NCI-H1417 treated with DMSO at 0.1 percent for 48 hours (cell line): ENCODE data around the gene MED31.
"Not testable (repeated sequence)": the region's sequence is repeated elsewhere in the genome, so short reads cannot be mapped to it uniquely, and the experiment has no call there.

Experiments used
- DNase-seq: peaks from one replicate; lab custom pipeline; 2025; lab: John Stamatoyannopoulos, UW

MED31 gene

DNA sequence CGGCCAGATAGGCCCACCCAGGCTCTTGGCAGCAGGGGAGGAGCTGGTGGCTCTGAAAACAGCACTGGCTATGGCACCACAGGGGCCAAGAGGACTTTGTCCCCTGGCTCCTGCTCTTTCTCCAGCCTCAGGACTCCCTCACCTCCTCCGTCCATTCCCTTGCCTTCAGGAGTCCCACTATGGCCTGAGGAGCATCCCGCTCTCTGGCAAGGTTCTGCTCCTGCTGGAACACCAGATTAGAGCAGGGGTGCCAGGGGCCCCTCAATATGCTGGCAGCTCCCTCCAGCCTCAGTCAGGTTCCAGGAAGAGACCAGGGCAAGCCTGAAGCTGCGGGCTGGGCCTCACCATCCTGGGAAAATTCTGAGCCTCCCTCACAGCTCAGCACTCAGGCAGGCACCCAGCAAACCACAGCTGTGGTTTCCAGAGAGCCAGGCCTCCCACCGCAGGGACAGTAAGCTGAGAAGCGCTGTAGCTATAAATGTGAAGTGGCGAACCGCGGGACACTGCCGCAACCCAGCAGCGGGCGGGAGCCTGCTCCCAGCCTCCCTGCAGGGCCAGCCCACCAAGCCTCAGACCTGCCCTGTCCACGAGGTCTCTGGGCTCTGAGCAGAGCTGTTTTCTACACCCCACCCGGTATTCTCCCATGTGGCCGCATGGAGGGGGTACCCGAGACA is 25.9 kb upstream of the MED31 start:
- no peak for DNase-seq

DNA sequence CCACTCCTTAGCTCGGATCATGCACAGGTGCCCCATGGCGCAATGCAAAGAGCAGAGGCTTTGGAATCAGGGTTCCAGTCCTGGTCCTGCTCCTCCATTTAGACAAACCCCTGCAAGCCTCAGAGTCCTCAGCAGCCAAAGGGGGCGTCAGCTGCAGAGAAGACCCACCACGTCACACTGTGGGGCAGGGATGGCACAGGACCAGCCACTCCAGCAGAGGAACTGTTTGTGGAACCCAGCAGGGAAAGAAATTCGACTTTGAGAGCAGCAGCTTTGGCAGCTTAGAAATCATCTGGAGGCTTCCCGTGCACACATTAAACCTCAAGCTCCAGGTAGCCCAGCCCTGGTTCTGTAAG is 25.4 kb upstream of the MED31 start:
- DNase-seq = no peak

DNA sequence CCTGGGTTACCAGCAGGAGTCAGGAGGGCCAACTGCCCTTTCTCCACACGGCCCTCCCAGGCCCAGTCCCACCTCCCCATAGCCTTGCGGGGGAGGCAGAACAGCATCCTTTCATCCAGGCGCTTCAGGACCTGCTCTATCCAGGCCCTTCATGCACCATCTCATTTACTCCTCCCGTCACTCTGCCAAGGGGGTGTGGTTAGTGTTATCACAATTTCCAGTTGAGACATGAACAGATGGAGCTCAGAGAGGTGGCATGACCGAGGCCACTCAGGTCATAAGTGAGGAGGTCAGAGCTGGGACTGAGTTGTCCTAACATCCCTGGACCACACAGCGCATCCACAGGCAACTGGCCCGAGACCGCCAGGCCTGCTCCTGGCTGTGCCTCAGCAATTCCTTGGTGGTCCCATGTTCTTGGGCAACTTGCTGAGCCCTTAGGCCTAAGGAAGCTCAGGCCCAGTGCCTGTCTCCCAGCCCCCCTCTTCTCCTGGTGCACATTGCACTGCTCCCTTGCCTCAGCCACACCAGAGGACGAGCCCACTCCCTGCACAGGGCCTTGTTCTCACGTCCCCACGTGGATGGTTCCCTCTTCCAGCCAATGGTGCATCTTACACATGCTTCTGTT is 23.9 kb upstream of the MED31 start:
- DNase-seq = no peak

DNA sequence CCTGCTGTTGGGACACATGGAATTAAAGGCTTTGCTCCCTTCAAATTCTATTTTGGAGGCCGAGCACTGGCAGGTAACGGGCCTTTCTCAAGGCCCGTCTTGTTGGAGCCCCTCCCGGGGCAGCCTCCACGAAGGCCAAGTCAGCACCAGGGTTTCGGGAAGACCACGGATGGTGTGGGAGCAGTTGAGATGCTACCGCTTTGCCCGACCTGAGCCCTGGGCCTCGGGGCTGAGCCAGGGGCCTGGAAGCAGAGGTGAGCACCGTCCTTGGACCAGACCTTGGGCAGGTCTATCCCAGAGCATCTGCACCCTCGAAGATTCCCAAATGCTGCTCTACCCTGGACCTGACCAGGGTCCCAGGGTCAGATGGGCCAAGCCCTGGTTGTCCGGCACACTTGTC is 23.2 kb upstream of the MED31 start:
- no peak for DNase-seq

DNA sequence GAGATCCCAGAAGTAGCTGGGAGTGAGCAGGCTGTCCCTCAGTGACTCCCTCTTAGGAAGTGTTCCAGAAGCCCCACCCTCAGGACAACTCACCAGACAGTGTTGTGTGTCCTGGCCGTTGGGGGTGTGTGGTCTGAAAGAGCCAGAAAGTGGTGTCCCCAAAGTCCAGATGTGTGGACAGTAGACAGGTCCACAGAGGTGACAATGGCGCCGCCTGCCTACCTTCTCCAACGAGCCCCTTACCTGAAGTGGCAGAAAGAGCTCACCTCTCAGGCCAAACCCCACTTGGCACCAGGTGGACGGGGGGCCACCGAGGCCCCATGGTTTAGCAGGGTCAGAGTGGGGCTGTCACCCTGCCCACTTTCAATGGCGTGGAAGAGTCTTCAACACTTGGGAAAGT is 20.0 kb upstream of the MED31 start:
- DNase-seq = no peak

DNA sequence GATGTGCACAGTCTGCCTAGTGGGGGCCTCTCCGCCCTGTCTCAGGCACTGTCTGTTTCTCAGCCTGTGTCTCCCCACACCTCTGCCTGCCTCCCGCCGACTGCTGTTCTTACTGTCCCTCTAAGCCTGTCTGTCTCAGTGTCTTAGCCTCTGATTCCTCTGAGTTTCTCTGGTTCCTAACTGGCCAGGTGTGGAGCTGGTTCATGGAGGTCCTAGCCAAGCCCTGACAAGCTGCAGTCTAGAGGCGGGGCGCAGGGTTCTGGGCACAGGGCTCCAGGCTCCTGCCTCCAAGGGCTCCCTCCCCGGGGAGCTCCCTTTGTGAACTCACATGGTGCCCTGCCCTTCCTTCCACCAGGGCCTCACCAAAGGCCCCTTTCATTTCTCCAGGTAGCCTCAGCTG is 19.6 kb upstream of the MED31 start:
- DNase-seq = no peak

DNA sequence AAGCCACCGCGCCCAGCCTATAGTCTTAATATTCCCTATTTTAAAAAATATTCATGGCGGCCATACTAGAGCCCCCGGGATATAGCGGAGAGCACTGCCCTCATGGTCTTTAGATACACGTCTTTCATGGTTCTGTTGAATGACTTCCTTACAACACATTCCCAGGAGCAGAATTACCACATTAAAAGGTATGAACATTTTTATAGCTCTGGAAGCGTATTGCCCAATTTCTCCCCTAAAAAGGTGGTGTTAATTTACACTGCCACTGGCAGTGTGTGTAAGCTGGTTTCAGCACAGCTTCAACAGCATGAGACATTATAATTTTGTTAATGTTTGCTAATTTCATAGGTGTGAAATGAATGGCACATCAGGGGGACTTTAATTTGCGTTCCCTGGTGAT is 19.2 kb upstream of the MED31 start:
- DNase-seq = no peak

DNA sequence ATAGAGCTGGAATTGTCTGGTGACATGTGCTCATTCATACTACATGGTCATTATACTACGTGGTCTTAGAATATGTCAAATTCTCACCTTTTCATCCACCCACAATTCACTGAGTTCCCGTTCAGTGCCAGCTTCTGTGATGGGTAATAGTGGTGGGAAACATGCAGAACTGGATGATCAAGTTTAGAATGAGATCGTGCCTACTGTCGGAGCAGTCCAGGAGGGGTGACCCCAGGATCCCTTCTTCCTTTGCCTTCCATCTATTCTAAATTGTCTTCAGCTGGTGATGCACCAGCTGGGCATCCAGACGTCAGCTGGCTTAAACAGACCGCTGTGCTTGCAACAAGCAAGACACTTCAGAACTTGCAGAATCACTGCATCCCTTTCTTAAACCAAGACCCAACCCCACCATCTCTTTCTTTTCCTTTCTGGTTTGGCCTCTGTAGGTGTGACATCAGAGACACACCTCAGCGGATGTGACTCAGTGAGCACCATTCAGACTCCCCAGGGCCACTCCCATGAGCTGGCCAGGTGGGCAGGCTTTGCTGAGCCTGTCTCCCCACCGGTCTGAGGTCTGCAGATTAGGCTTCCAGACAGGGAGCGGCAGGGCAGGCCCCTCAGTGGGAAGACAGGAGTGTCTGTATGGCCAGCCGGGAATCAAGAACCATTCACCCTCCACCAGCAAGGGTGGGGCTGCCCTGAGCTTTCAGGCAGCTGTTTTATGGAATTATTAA is 18.2 kb upstream of the MED31 start:
- no peak for DNase-seq

DNA sequence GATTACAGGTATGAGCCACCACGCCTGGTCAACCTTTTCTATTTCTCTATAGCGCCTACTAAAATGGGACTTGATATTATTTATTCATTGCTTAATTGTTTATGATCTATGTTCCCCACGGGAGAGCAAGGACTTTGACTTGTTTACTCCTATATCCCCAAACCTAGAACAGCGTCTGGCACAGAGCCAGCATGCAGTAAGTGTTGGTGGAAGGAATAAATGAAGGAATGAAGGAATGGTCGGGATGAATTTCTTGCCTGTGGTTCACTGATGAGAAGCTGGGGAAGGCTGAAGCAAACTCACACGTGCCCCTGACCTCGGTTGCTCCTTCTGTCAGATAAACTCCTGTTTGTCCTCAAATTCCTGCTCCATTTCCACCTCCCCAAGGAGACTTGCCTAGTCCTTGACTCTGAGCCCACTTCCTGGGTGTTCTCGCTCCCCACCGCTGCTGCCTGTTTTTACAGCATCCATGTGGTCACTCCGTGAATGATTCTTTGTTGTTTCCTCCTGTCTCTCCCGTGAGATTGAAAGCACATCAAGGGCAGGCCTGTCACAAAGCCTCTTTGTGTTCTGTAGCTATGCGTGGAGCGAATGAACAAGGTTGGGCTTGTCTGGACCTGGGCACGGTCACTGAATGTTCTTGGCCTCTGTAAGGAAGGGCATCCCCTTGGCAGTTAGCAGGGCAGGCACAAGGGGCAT is 17.5 kb upstream of the MED31 start:
- no peak for DNase-seq

DNA sequence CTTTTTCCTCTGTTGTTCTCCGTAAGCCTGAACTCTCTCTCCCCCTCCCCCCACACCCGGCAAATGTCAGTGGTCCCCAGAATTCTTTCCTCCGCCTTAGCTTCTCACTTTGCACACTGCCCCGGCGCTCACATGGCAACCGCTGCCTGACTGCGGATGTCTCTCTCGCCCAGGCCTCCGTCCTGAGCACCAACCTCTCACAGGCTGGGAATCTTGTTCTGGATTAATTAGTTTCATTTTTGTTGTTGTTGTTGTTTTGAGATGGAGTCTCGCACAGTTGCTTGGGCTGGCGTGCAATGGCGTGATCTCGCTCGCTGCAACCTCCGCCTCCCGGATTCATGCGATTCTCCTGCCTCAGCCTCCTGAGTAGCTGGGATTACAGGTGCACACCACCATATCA is 16.8 kb upstream of the MED31 start:
- no peak for DNase-seq

DNA sequence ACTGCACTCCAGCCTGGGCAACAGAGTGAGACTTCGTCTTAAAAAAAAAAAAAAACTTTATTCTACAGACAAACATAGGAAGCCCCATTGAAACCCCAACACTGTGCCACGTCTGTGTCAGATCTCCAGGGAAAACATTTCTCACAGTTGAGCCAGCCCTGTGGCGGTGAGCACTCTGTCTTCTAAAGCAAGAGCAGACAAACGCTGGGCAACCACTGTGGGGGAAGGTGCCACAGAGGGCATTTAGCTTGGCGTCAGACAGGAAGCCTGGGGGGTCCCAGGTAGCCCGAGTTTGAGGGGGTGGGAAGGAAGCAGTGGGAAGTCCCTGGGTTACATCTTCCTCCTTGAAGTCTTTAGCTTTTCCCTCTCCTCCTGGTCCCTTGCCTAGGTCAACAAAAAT is 16.1 kb upstream of the MED31 start:
- DNase-seq = no peak

DNA sequence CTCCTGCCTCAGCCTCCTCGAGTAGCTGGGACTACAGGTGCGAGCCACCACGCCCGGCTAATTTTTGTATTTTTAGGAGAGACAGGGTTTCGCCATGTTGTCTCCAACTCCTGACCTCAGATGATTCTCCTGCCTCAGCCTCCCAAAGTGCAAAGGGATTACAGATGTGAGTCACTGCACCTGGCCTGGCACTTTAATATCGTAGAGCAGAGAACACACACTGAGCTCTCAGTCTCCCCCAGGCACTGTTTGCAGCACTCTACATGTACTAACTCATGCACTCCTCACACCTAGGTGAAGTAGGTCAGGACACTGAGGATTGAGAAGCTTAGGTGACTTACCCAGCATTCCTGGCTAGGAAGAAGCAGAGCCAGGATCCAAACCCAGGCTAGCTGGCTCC is 15.2 kb upstream of the MED31 start:
- no peak for DNase-seq

DNA sequence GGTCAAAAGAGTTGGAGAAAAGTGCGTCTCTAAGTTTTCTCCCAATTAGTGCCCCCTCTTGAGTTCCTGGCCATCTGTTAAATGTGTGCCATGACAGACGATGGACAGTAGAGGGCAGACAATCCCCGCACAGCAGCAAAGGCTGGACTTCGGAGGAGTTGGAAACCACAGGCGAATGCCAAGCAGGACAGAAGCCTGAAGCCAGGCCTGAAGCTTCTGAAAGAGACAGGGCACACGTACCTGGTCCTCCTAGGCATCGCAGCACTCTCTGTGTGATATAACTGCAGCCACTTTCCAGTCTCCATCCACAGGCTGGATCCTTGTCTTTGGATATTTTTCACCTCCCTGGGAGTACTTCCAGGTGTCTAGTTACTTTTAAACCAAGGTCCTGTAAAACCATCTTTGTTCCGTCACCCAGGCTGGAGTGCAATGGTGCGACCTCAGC is 14.7 kb upstream of the MED31 start:
- no peak for DNase-seq

DNA sequence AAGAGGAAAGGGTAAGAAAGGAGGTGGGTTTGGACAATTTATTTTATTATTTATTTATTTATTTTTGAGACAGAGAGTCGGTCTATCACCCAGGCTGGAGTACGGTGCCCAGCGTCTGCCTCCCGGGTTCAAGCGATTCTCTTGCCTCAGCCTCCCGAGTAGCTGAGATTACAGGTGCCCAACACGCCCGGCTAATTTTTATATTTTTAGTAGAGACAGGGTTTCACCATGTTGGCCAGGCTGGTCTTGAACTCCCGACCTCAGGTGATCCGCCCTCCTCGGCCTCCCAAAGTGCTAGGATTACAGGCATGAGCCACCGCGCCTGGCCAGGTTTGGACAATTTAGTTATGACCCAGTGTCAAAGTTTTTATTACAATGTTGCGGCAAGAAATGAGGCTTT is 11.8 kb upstream of the MED31 start:
- not testable (repeated sequence) for DNase-seq

DNA sequence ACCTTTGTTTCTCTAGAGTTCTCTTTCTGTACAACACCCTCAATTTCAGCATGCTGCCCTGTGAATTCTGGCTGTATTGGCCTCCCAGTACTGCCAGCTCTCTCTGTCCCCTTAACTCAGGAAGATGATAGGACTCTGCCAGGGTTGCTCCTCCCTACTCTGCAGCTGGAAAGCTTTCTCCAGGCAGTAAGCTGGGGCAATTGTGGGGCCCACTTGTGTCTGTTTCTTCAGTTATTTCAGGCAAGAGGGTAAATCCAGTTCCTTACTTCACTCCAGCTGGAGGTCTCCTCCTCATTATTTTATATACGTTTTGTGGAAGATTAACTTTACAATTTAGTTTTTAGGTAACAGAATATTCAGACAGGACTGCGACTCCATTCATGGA is 10.1 kb upstream of the MED31 start:
- no peak for DNase-seq

DNA sequence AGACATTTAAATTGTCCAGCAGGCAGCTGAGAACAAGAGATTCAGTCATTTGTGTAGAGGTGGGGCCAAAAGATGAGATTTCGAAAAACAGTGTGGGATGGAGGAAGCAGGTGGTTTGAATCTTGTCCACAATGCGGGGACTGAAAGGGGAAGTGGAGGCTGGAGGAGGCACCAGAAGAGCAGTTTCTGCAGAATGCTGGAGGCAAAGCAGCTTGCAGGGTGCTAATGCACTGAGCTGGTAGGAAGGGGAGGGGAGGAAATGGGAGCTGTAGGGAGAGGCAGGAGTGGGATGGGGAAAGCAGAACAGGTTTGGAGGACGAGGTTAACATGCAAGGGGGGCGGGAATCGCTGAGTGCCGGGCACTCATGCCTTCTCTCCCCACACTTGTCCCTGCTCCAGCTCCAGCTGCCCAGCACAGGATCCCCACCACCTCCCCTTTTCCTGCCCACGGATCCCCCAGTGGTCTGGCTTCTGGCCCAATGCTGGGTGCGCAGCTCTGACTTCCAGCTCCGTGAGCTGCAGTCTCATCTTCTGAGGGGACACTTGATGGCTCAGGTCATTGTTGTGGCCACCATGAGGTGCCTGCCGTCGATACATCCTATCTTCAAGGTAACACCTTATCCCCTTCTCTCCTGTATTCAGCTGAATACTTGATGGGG is 9.5 kb upstream of the MED31 start:
- no peak for DNase-seq

DNA sequence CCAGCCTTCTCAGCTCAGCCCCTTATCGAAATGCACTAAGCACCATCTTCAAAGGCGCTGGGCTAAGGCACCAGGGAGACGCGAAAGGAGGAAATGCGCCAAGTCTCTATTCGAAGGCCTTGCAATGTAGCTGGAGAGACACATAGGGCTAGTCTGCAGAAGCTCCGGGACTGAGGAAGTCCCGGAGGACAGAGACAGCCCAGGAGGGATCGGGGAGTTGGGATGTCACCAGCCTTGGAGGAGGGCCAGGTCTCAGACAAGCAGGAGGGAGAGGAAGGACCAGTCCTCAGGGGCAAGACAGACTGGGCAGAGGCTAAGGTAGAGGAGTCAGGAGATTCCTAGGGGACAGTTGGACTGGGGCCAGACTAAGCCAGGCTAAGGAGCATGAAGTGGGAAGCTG is 8.7 kb upstream of the MED31 start:
- no peak for DNase-seq

DNA sequence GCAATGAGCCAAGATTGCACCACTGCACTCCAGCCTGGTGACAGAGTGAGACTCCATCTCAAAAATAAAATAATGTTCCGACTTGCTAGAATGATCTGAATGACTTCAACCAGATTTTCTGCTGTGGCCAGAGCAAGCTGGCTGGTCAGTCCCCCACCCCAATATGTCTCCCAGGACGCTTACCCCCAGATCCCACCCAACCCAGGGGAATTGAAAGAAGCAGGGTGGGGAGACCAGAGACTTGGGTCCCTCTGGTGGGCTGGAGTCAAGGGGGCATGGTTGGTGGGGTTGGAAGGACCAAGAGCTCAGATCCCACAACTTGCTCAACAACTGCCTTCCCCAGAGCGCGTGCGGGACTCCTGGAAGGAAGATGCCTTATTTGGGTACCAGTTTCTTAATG is 7.0 kb upstream of the MED31 start:
- DNase-seq = not testable (repeated sequence)

DNA sequence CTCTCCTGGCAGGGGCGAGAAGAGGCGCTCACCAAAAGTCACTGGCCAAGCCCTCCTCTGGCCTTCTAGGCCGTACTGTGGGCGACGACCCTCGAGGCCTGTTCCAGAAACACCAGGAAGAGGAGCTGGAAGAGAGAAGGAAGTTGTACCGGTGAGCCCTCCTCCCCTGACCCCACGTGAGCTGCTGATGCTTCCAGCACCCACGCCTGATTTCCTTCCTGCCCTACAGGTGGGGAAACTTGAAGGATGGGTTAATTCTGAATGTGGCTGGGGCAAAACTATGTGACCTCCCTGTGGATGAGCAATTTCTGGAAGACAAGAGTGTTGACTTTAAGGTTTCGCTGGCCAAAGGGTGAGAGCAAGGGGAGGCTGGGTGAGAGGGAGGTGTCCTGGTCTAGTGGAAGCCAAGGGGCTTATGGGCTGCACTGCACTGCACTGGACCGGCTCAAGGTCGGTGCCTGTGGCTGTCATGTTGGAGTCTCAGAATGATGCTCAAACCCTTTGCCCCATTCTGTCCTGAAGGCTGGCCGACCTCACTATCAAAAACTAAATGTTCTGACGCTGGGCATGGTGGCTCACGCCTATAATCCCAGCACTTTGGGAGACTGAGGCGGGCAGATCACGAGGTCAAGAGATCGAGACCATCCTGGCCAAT is 6.4 kb upstream of the MED31 start:
- no peak for DNase-seq

DNA sequence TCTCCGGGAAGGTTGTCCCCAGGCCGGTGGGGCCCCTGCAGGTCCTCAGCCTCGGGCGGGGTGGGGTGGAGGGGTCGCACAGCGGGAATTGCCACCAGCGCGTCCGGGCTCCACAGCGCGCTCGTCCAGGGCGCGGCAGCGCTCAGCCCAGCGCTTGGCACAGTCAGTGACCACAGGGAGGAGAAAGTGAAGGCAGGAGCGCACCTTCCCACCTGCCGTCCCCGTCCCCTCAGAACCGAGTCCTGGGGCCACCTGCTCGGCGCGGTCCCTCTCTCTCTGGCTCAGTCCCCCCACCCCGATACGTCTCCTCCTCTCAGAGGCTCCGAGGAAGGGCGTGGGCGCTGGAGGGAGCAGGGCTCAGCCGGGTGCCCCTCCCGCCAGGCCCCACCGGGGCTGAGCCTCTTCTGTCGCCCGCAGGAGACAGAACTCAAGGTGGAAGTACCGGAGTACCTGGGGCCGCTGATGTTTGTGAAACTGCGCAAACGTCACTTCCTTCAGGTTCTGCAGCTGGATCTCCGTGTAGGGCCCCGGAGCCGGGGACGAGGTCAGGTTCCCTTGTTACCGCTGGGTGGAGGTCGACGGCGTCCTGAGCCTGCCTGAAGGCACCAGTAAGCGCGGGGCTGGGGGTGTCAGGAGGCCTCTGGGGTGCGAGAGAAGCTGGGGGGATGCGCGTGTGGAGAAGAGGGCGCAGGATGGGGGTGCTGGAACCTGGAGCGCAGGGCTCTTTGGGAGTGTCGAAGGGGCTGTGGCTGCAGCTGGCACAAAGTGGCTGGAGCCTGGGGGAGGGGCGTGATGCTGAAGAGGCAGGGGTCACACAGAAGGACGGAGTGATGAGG is 5.6 kb upstream of the MED31 start:
- DNase-seq = not testable (repeated sequence)
